BLaER1 (cell line): ENCODE data around the gene CTNNBL1.

Experiments
- H3K27ac ChIP-seq: shearing (Covaris generic); formaldehyde crosslinking; 2 replicates; pipeline ENCODE4 v1.8.1; 2022
- H3K27me3 ChIP-seq: shearing (Covaris generic); formaldehyde crosslinking; 2 replicates; pipeline ENCODE4 v1.8.1; 2022
- H3K36me3 ChIP-seq: shearing (Covaris generic); formaldehyde crosslinking; 2 replicates; pipeline ENCODE4 v1.8.1; 2022
- H3K4me1 ChIP-seq: shearing (Covaris generic); formaldehyde crosslinking; 2 replicates; pipeline ENCODE4 v1.8.1; 2022
- H3K4me2 ChIP-seq: shearing (Covaris generic); formaldehyde crosslinking; 2 replicates; pipeline ENCODE4 v1.8.1; 2022
- H3K4me3 ChIP-seq: shearing (Covaris generic); formaldehyde crosslinking; 2 replicates; pipeline ENCODE4 v1.8.1; 2022
- H3K9ac ChIP-seq: shearing (Covaris generic); formaldehyde crosslinking; 2 replicates; pipeline ENCODE4 v1.8.1; 2022
- H3K9me3 ChIP-seq: shearing (Covaris generic); formaldehyde crosslinking; 2 replicates; pipeline ENCODE4 v1.8.1; 2022
- H4K20me1 ChIP-seq: shearing (Covaris generic); formaldehyde crosslinking; 2 replicates; pipeline ENCODE4 v1.8.1; 2022
- Cebpa-rat ChIP-seq: shearing (Covaris generic); IDR thresholded peaks from 2 replicates; pipeline ENCODE4 v1.8.1; 2022

CTNNBL1 gene

DNA sequence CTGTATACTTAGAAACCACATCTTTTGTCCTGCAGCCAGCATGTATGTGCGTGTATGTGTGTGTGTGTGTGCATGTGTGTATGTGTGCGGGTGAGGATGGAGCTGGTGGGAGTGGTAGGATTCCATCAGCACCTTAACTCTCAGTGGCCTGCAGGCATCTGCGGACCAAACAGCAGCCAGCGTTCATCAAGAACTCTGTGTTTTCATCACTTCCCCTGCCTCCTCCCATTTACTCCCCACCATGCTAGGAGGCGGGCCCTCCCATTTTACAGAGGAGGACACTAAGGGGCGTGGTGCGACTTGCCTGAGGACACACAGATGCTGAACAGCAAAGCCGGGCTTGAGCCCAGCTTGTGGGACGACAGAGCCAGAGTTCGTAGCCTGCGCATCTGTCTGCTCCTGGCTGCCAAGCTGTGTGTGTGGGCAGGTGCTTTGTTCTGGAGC is 218.0 kb downstream of the CTNNBL1 start:
- Histone ChIP-seq H3K9ac (no peak overlapping the region), H3K4me1 (peaks cover 12% of the 10 kb centered on the region), H3K4me2 (no peak overlapping the region), H3K27me3 (peaks cover 70% of the 10 kb centered on the region), H3K9me3 (no peaks in the 10 kb centered on the region), H3K27ac (no peak overlapping the region), H3K4me3 (no peak overlapping the region), H3K36me3 (no peaks in the 10 kb centered on the region), H4K20me1 (no peaks in the 10 kb centered on the region)
- no peak for TF ChIP-seq Cebpa-rat

- no peaks in the 10 kb centered on the region for H3K9me3 ChIP-seq
- H3K9ac ChIP-seq, result no peak overlapping the region
- TF ChIP-seq Cebpa-rat, result no peak
- no peak overlapping the region for H3K27ac ChIP-seq
- no peaks in the 10 kb centered on the region for H4K20me1 ChIP-seq
- no peak overlapping the region for H3K4me2 ChIP-seq
- no peaks in the 10 kb centered on the region for H3K36me3 ChIP-seq
- peaks cover 20% of the 10 kb centered on the region for H3K4me1 ChIP-seq
- H3K27me3 ChIP-seq, result peaks cover 72% of the 10 kb centered on the region
- H3K4me3 ChIP-seq, result no peak overlapping the region
Observed at GRCh38 chr20:37912874-37913273, 219.0 kb downstream of the CTNNBL1 start.

GRCh38 chr20:37913567-37914366 is 219.9 kb downstream of the CTNNBL1 start:
- Histone ChIP-seq H4K20me1 (no peaks in the 10 kb centered on the region), H3K9ac (no peak overlapping the region), H3K27me3 (peaks cover 68% of the 10 kb centered on the region), H3K36me3 (no peaks in the 10 kb centered on the region), H3K9me3 (no peaks in the 10 kb centered on the region), H3K4me3 (no peak overlapping the region), H3K4me1 (peaks cover 20% of the 10 kb centered on the region), H3K4me2 (no peak overlapping the region), H3K27ac (no peak overlapping the region)
- no peak for TF ChIP-seq Cebpa-rat

GRCh38 chr20:37914367-37914671 is 220.5 kb downstream of the CTNNBL1 start:
- peaks cover 20% of the 10 kb centered on the region for H3K4me1 ChIP-seq
- H3K9ac ChIP-seq, result no peak overlapping the region
- TF ChIP-seq Cebpa-rat, result no peak
- H3K36me3 ChIP-seq, result no peaks in the 10 kb centered on the region
- no peaks in the 10 kb centered on the region for H4K20me1 ChIP-seq
- H3K27ac ChIP-seq, result no peak overlapping the region
- H3K4me3 ChIP-seq, result no peak overlapping the region; the same call in 1 of the 2 replicates
- H3K27me3 ChIP-seq, result peaks cover 65% of the 10 kb centered on the region
- H3K9me3 ChIP-seq, result no peaks in the 10 kb centered on the region
- H3K4me2 ChIP-seq, result peak overlapping the region; percentile 72

DNA sequence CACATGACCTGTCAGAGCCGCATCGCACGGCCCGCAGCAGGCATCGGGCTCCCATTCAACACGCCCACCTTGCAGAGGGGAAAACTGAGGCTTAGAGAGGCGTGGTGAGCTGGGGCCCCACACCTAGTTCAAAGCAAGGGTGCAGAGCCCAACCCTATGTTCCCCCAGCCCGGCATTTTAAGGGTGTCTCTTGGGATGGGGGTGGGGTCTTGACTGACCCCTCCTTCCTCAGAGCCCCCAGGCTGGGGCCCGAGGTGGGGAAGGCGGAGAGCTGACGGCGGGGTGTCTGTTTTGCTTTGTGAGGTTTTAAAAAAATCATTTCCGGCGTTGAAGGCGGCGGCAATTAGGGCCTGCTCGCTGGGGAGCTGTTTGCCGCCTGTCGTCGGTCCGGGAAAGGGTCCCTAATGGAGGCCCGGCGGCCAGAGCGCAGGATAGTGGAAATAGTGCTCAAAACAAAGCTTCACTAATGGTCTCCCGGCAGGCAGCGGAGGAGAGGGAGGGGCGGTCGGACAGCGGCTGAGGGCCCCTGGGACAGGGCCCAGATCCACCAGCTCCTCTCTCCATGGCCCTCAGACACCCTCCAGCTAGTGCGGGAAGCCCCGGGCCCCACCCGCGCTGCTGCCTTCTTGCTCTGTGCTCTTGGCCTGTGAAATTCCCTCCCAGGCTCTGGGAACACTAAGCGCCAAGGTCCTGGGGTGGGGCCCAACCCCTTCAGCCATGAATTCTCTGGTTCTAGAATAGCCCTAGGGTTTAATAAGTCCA is 221.0 kb downstream of the CTNNBL1 start:
- peaks cover 65% of the 10 kb centered on the region for H3K27me3 ChIP-seq
- 0 out of 2 replicates have a peak overlapping the region, but pooled peaks have one; percentile 24 for H3K9ac ChIP-seq
- peak overlapping the region; percentile 72 for H3K4me2 ChIP-seq
- peak overlapping the region; percentile 49 for H3K4me3 ChIP-seq
- no peak for TF ChIP-seq Cebpa-rat
- H3K36me3 ChIP-seq, result no peaks in the 10 kb centered on the region
- H3K9me3 ChIP-seq, result no peaks in the 10 kb centered on the region
- 0 out of 2 replicates have a peak overlapping the region, but pooled peaks have one; percentile 46 for H3K27ac ChIP-seq
- H4K20me1 ChIP-seq, result no peaks in the 10 kb centered on the region
- peaks cover 20% of the 10 kb centered on the region for H3K4me1 ChIP-seq

GRCh38 chr20:37915434-37915787 is 221.6 kb downstream of the CTNNBL1 start:
- Histone ChIP-seq H4K20me1 (no peaks in the 10 kb centered on the region), H3K9me3 (no peaks in the 10 kb centered on the region), H3K27me3 (peaks cover 65% of the 10 kb centered on the region), H3K36me3 (no peaks in the 10 kb centered on the region), H3K4me1 (peaks cover 20% of the 10 kb centered on the region), H3K4me3 (no peak overlapping the region), H3K27ac (no peak overlapping the region), H3K4me2 (peak overlapping the region; percentile 72), H3K9ac (no peak overlapping the region)
- no peak for TF ChIP-seq Cebpa-rat

- Histone ChIP-seq H3K4me1 (peaks cover 20% of the 10 kb centered on the region), H3K27me3 (peaks cover 65% of the 10 kb centered on the region), H3K36me3 (no peaks in the 10 kb centered on the region), H3K4me3 (no peak overlapping the region), H4K20me1 (no peaks in the 10 kb centered on the region), H3K4me2 (no peak overlapping the region), H3K27ac (no peak overlapping the region), H3K9ac (no peak overlapping the region), H3K9me3 (no peaks in the 10 kb centered on the region)
- TF ChIP-seq Cebpa-rat, result no peak
Observed at GRCh38 chr20:37915800-37916570, 222.2 kb downstream of the CTNNBL1 start.

- no peak overlapping the region for H3K9ac ChIP-seq
- H3K9me3 ChIP-seq, result no peaks in the 10 kb centered on the region
- no peaks in the 10 kb centered on the region for H4K20me1 ChIP-seq
- H3K27me3 ChIP-seq, result peaks cover 55% of the 10 kb centered on the region
- H3K36me3 ChIP-seq, result no peaks in the 10 kb centered on the region
- H3K4me1 ChIP-seq, result peaks cover 20% of the 10 kb centered on the region
- H3K4me2 ChIP-seq, result no peak overlapping the region
- TF ChIP-seq Cebpa-rat, result no peak
- H3K4me3 ChIP-seq, result no peak overlapping the region
- no peak overlapping the region for H3K27ac ChIP-seq
Observed at GRCh38 chr20:37917461-37917860, 223.6 kb downstream of the CTNNBL1 start.

- H3K4me1 ChIP-seq, result peaks cover 20% of the 10 kb centered on the region
- H3K9ac ChIP-seq, result no peak overlapping the region
- H3K27me3 ChIP-seq, result peaks cover 50% of the 10 kb centered on the region
- no peaks in the 10 kb centered on the region for H3K36me3 ChIP-seq
- H4K20me1 ChIP-seq, result no peaks in the 10 kb centered on the region
- no peak overlapping the region for H3K4me3 ChIP-seq
- TF ChIP-seq Cebpa-rat, result no peak
- H3K9me3 ChIP-seq, result no peaks in the 10 kb centered on the region
- H3K4me2 ChIP-seq, result no peak overlapping the region
- no peak overlapping the region for H3K27ac ChIP-seq
Observed at GRCh38 chr20:37918035-37918434, 224.2 kb downstream of the CTNNBL1 start.
